ENCODE measurements around the gene BNIP1.

Gene BNIP1

DNA sequence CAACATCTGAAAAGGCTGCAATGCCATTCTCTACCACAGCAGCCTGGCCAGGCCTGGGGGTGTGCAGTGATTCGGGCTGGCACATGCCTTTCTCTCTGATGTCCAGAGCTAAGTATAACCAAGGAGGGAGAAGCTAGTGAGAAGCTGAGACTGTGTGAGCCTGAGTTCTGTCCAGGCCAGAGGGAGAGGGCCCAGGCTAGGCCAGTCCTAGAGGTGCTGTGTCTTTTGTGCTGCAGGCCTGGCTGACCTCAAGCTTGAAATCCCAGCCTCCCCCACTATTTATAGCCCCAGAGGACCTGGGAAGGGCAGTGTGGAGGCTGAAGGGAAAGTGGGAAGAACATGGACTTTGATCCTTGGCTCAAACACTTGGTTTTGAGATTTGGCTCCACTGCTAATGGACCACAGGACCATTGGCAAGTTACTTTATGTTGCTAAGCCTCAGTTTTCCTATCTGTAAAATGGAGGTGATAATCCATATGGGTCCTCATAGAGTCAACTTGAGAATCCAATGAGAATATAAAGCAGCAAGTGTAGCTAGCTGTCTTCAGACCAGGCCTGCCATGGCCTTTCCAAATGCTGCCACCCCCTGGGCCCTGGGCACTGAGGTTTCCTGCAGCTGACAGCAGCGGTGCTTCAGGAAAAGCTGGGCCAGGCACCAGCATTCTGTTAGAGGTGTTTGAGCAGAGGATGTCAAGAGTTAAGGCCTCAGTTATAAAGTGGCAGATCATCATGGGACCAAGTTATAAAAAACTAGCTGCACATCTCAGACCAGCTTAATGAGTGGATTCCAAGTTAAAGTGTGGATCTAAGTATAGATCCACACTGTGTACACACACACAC, 21.1 kb downstream of the BNIP1 start:
- DNase-seq: no peak

DNA sequence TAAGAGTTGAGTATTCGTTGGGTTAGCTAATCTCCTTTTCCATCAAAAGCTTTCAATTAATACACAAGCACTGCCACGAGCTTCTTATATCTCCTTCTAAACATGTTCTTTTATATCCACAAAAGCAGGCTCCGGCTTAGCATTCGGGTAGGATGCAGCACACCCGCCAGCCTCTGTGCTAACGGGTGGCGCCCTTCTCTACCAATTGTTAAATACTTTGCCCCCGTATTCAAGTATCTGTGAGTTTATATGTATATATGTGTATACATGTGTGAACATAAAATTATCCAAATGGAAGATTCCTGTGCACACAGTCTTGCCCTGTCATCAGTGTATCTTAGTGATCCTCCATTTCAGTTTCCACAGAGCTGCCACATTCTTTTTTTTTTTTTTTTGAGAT, 27.8 kb downstream of the BNIP1 start:
- DNase-seq: no peak

DNA sequence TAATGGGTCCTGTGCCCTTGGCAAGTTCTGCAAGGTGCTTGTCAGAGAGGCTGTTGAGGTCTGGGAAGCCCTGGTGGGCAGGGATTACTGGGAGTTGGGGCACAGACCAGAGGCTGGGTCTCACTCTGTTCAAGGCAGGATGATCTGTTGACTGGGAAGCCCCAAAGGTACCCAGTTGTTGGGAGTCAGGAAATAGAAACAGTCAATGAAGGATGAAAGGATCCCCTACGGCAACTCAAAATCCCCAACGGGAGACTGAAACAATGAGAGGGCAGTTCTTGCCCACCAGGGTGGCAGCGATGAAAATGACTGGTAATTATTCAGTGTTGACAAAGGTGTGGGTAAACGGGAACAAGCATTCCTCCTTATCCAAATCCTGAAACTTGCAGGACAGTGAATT, 31.2 kb downstream of the BNIP1 start:
- no peak for DNase-seq

- no peak for DNase-seq
Observed at GRCh38 chr5:173178369-173178910, 34.1 kb downstream of the BNIP1 start.

- no peak for DNase-seq
Observed at GRCh38 chr5:173180331-173180730, 36.0 kb downstream of the BNIP1 start.

DNA sequence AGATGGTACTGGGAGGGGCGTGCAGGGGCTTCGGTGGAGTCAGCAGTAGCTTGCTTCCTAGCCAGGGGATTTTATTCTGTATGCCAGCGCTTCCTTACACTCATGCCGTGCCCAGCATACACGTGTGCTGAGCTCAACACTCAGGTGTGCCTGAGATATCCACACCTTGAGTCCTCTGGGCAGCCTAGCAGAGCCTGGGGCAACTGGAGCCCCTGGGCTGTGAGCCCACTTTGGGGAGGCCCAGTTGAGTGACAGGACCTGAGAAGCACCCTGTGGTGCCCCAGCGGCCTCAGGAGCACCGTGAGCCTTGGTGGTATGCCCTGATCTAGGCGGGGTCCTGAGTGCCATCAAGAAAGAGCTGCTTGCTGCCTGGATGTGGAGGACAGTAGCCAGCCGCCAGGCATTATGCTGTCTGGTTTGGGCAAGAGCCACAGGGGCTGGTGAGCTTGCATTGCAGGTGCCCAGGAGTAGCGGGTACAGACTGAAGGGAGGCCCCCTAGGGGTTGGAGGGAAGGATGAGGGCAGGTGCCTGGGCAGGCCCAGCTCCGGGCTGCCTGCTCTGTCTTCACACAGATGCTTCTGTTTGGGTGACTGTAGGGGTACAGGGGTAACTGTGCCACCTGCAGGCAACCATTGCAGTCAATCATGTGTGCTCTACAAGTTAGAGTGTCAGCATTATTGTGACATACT, 42.9 kb downstream of the BNIP1 start:
- DNase-seq: no peak

- no peak for DNase-seq
Observed at GRCh38 chr5:173188280-173188679, 43.9 kb downstream of the BNIP1 start.

DNA sequence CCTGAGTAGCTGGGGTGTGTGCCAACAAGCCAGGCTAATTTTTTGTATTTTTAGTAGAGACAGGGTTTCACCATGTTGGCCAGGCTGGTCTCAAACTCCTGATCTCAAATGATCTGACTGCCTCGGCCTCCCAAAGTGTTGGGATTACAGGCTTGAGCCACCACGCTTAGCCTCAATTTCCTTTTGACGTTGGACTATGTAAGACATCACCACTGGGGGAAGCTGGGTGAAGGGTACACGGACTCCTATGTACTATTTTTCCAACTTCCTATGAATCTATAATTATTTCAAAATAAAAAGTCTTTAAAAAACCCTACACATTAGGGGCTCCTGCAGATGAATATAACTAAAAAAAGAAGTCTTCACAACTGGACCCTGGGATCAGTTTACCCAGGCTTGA, 46.7 kb downstream of the BNIP1 start:
- DNase-seq: no peak

- DNase-seq: no peak
Observed at GRCh38 chr5:173191561-173191960, 47.2 kb downstream of the BNIP1 start.

DNA sequence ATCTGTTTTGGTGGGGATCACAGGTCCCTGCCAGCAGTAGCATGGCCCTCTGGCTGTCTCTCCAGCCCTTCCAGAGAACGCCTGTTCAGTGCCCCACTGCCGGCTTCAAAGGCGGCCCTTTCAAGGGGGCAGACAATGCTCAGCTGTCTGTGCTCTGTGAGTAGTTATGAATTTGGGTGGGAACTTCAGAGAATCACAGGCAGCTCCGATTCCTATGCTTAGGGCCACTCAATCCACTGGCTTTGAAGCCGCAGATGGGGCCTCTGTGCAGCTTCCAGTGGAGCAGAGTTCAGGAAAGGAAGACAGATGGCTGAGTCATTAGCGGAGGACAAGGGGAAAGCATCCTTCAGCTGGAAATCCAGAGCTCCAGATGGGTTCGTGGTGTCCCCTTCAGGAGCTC, 48.2 kb downstream of the BNIP1 start:
- DNase-seq: no peak

- DNase-seq: no peak
Observed at GRCh38 chr5:173196133-173196952, 52.0 kb downstream of the BNIP1 start.

- DNase-seq: no peak
Observed at GRCh38 chr5:173197375-173197891, 53.1 kb downstream of the BNIP1 start.

GRCh38 chr5:173198049-173198448, 53.7 kb downstream of the BNIP1 start:
- DNase-seq: no peak

- no peak for DNase-seq
Observed at GRCh38 chr5:173200356-173200755, 56.0 kb downstream of the BNIP1 start.

GRCh38 chr5:173201636-173202265, 57.4 kb downstream of the BNIP1 start:
- no peak for DNase-seq

DNA sequence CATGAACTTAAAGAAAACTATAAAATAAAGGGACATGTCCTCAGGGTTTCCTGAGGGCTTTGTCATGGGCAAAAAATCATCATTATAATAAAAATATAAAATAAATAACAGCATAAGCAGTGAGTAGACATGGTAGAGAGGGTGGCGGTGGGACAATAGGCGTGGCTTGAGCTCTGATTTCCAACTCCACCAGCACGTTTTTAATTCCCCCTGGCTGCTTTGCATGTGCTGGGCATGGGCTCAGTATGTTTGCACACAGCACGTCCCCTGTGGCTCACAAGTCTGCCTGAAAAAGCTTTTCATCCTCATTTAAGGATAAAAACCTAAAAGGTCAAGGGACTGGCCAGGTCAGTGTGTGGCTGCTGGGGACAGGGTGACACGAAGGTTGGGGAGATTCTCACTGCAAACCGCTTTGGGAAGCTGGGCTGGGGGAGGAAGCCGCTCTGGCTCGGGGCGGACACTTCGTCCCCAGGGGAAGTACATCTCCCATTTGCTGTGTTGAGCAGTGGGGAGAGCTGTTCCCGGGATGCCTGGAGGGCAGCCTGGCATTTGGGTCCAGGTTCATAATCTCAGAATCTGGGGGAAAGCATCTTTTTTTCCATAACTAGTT, 58.0 kb downstream of the BNIP1 start:
- no peak for DNase-seq

DNA sequence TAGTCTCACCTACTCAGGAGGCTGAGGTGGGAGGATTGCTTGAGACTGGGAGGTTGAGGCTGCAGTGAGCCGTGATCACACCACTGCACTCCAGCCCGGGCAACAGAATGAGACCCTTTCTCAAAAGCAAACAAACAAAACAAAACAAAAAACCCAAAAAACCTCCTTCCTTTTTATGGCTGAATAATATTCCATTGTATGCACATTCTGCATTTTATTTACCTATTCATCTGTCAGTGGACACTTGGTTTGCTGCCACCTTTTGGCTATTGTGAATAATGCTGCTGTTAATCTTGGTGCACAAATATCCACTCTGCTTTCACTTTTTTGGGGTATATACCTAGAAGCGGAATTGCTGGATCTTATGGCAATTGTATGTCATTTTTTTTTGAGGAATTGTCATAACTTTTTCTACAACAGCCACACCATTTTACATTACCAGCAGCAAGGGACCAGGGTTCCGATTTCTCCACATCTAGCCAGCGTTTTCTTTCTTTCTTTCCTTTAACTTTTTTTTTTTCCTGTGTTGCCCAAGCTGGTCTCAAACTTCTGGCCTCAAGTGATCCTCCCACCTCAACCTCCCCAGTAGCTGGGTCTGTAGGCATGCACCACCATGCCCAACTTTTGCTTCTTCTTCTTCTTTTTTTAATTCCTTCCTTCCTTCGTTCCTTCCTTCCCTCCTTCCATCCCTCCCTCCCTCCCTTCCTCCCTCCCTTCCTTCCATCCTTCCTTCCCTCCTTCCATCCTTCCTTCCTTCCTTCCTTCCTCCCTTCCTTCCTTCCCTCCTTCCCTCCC, 60.1 kb downstream of the BNIP1 start:
- DNase-seq: no peak

- no peak for DNase-seq
Observed at GRCh38 chr5:173205916-173206315, 61.6 kb downstream of the BNIP1 start.

DNA sequence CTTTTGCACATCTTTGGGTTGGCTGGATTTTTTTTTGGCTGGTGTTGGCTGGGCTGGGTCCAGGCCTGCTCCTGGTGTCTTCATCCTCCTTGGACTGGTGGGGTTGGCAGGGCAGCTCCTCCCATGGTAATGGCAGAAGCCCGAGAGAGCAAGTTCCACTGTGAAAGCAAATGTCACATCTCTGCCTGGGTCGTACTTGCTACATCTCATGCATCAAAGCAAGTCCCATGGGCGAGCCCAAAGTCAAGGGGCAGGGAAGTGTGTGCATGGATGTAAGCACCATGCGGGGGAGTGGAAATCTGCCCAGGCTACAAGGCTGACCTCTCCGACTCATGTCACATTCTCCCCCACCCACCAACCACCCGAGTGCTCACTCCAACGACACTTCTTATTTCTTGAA, 64.0 kb downstream of the BNIP1 start:
- DNase-seq: no peak

DNA sequence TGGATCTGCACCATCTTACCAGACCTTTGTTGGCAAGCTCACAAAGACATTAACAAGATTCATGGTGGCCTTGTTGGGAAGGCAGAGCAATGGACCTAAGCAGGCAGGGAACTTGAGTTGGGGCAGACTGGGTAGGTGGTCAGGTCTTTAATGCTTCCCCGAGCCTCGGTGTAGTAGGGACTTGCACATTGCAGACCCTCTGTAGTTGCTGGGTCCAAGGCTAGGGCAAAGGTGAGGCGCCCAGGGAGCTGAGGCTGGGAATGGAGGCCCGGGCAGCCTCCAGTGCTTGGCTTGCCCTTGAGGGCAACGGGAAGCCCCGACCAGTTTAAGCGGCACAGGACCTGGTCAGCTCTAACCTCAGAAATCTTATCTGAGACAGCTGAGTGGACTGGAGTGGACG, 66.5 kb downstream of the BNIP1 start:
- no peak for DNase-seq

GRCh38 chr5:173211284-173211683, 67.0 kb downstream of the BNIP1 start:
- no peak for DNase-seq
